ENCODE measurements around the gene SSRP1. TPM values are rescaled to one million over a fixed set of nuclear protein-coding genes. Genes with fewer than 3 reads are reported as not detected.

Gene SSRP1
- total RNA-seq = 105 and 126 TPM in 2 replicates

GRCh38 chr11:57335343-57336110 lies at the start of gene SSRP1:
Gene SSRP1, minus strand, starts transcription at chr11:57335892. Its CDS starts 771 bp downstream, at chr11:57335121.

DNA sequence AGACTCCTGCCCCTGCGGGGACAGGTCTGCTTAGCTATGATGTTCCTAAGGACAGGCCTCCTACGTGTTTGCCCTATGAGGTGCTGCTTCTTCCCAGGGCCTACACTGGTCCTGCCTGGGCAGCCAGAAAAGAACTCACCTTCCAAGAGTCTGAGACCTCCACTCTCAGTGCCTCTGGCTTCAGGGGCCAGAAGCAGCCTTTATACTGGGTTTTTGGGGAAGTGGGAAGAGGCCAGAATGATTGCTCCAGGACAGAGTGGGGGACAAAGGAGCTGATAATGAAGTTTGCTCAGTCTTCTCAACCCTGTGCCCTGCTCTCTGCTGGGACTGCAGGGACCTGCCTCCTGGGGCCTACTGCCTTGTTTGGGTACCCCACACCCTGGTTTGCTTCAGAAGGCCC lies 45.3 kb upstream of the SSRP1 start, which contains the start of gene PRG3:
PRG3 (minus strand) TSS at position 176 of the 400 bp plus-strand sequence. CDS start 442 bp downstream, outside the sequence.

DNA sequence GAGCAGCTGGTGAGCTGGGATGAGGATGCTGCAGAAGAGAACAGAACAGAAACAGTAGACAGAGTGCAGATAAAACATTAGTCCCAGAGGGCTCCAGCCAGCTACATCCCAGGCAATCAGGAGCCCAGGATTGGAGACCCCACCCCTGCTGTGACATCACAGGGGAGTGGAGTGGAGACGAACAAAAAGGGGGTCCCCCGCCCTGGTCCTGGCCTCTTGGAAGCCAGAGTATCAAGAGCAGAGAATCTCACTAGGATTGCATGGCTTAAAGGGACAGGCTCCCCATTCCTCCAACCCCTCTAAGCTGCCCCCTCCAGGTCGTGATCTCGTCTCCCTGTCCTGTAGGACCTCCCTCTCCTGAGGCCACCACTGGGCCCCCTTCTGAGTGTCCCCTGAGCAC lies 2.5 kb upstream of the SSRP1 start, which contains the start of gene P2RX3:
P2RX3 (plus strand) TSS at position 211 of the 400 bp plus-strand sequence. CDS start 199 bp downstream, outside the sequence.

DNA sequence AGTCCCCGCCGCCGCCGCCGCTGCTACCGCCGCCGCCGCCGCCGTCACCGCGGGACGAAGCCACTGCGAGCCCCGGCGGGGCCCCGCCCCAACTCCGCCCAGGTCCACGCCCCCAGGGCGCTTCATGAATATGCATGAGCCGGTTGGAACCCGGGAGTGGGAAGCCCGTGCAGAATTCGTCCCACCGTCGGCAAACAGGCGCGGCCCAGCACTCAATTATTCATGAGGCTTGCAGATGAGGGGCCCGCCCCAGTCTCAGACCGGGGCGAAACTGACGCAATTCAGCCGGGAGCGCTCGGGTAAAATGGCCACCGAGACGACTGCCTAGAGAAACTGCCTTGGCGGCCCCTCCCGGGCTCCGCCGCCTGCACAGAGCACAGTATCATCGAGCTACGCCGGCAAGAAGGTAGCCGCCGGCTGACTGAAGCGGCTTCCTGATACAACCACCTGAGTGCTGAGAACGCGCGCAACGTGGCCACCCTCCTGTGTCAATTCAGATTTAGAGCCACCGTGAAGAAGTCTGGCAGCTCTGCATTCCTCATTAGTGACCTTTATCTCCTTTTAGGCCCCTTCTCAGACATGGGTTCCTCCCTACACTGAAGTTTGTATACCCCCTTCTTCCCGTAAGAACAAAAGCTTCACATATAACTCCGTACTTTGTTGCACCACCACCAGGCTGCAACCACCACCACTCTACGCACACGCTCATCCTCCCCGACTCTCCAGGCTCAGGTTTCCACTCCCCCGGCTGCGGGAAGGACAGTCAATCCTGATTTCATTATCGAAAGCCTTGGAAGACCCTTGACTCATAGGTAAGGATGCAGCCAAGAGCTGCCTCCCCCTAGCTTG lies 10.6 kb downstream of the SSRP1 start, which contains the start of gene TNKS1BP1:
TNKS1BP1 (minus strand) TSS at position 67 of the 849 bp plus-strand sequence. CDS start 3,067 bp downstream, outside the sequence.

Other genes with a start within 250 kb of the SSRP1 start
- gene LRRC55, start 153.9 kb downstream of the SSRP1 start, total RNA-seq = not detected in 2 replicates
- gene APLNR, start 98.6 kb downstream of the SSRP1 start, total RNA-seq = not detected in 2 replicates
- gene TNKS1BP1, start 10.9 kb downstream of the SSRP1 start, total RNA-seq = 110 and 231 TPM in 2 replicates
- gene P2RX3, start 2.5 kb upstream of the SSRP1 start, total RNA-seq = not detected in 2 replicates
- not detected in 2 replicates for gene PRG3, start 45.3 kb upstream of the SSRP1 start, total RNA-seq
- not detected in 2 replicates for gene PRG2, start 54.8 kb upstream of the SSRP1 start, total RNA-seq
- 15.6 and 21.9 TPM in 2 replicates for gene SLC43A3, start 91.2 kb upstream of the SSRP1 start, total RNA-seq
- under 0.01 TPM in 1 of 2 replicates, not detected in the other for gene RTN4RL2, start 124.6 kb upstream of the SSRP1 start, total RNA-seq
- 2.0 and 2.1 TPM in 2 replicates for gene SLC43A1, start 179.8 kb upstream of the SSRP1 start, total RNA-seq
- gene TIMM10, start 194.9 kb upstream of the SSRP1 start, total RNA-seq = 32.3 and 69.0 TPM in 2 replicates
- not detected in 2 replicates for gene SMTNL1, start 201.7 kb upstream of the SSRP1 start, total RNA-seq
- gene UBE2L6, start 231.8 kb upstream of the SSRP1 start, total RNA-seq = 10.3 and 48.4 TPM in 2 replicates

Measured in nasal cavity respiratory epithelium epithelial cell of viscerocranial mucosa (primary cell).